Measurements from ENCODE around the gene HSPA5.

HSPA5 gene

DNA sequence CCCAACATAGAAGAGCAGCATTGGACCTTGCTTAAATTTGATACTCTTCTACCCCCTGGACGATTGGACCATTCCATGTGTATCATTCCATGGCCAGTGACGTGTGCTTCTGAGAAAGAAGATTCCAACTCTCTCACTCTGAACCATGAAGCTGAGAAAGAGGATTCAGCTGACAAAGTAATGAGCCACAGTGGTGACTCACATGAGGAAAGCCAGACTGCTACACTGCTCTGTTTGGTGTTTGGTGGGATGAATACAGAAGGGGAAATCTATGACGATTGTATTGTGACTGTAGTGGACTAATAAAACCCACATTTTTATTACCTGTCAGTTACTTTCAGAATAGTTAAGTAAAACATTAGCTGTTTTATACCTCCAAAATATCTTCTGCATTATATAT, 7.5 kb downstream of the HSPA5 start:
- TF ChIP-seq, protein P1, sequence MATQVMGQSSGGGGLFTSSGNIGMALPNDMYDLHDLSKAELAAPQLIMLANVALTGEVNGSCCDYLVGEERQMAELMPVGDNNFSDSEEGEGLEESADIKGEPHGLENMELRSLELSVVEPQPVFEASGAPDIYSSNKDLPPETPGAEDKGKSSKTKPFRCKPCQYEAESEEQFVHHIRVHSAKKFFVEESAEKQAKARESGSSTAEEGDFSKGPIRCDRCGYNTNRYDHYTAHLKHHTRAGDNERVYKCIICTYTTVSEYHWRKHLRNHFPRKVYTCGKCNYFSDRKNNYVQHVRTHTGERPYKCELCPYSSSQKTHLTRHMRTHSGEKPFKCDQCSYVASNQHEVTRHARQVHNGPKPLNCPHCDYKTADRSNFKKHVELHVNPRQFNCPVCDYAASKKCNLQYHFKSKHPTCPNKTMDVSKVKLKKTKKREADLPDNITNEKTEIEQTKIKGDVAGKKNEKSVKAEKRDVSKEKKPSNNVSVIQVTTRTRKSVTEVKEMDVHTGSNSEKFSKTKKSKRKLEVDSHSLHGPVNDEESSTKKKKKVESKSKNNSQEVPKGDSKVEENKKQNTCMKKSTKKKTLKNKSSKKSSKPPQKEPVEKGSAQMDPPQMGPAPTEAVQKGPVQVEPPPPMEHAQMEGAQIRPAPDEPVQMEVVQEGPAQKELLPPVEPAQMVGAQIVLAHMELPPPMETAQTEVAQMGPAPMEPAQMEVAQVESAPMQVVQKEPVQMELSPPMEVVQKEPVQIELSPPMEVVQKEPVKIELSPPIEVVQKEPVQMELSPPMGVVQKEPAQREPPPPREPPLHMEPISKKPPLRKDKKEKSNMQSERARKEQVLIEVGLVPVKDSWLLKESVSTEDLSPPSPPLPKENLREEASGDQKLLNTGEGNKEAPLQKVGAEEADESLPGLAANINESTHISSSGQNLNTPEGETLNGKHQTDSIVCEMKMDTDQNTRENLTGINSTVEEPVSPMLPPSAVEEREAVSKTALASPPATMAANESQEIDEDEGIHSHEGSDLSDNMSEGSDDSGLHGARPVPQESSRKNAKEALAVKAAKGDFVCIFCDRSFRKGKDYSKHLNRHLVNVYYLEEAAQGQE (IDR thresholded peaks at IDR 0.05; ENCODE audit: insufficient read depth in 1 of 2, low read depth in 2 of 2, low read length in 2 of 2) = no peak
- no peak for TF ChIP-seq TAF1 (IDR thresholded peaks at IDR 0.05; ENCODE audit: borderline replicate concordance, insufficient read depth, low read length)
- no peak for TF ChIP-seq SIN3A (IDR thresholded peaks at IDR 0.05; ENCODE audit: borderline replicate concordance, insufficient read depth, low read length)
- no peak for TF ChIP-seq POLR2AphosphoS5 (IDR thresholded peaks at IDR 0.05; ENCODE audit: low read depth, low read length)
- no peak for TF ChIP-seq FOXP2 (optimal IDR thresholded peaks at IDR 0.05; ENCODE audit: borderline replicate concordance, extremely low read depth, extremely low read length, insufficient read depth)

DNA sequence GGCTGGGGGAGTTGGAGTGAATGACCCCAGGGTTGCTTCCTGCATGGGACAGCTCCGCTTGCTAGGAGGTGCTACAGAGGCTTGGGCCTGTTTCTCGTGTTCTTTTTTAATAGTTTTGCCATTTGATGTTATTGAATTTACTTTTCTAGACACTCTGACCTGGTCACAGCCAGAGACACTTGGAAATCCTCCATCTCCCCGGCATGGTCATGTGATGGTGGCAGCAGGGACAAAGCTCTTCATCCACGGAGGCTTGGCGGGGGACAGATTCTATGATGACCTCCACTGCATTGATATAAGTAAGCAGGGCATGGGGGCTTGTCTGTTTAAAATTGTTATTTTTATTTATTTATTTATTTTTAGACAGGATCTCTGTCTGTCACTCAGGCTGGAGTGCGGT, 13.4 kb downstream of the HSPA5 start:
- TF ChIP-seq SIN3A (IDR thresholded peaks at IDR 0.05; ENCODE audit: borderline replicate concordance, insufficient read depth, low read length) = no peak
- TF ChIP-seq TAF1 (IDR thresholded peaks at IDR 0.05; ENCODE audit: borderline replicate concordance, insufficient read depth, low read length) = no peak
- TF ChIP-seq, protein P1 (IDR thresholded peaks at IDR 0.05; ENCODE audit: insufficient read depth in 1 of 2, low read depth in 2 of 2, low read length in 2 of 2) = no peak
- TF ChIP-seq POLR2AphosphoS5 (IDR thresholded peaks at IDR 0.05; ENCODE audit: low read depth, low read length) = no peak
- no peak for TF ChIP-seq FOXP2 (optimal IDR thresholded peaks at IDR 0.05; ENCODE audit: borderline replicate concordance, extremely low read depth, extremely low read length, insufficient read depth)

DNA sequence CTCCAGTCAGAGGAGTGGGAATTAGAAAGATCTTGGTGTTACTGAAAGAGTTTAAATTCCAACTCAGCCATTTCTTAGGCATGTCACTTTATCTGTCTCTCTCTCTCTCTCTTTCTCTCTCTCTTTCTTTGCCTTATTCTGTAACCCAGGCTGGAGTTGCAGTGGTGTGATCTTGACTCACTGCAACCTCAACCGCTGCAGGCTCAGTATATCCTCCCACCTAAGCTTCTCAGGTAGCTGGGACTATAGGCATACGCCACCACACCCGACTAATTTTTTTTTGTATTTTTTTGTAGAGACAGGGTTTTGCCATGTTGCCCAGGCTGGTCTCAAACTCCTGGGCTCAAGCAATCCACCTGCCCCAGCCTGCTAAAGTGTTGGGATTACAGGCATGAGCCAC, 22.5 kb downstream of the HSPA5 start:
- TF ChIP-seq, protein P1 (IDR thresholded peaks at IDR 0.05; ENCODE audit: insufficient read depth in 1 of 2, low read depth in 2 of 2, low read length in 2 of 2) = no peak
- TF ChIP-seq TAF1 (IDR thresholded peaks at IDR 0.05; ENCODE audit: borderline replicate concordance, insufficient read depth, low read length) = no peak
- TF ChIP-seq POLR2AphosphoS5 (IDR thresholded peaks at IDR 0.05; ENCODE audit: low read depth, low read length) = no peak
- no peak for TF ChIP-seq FOXP2 (optimal IDR thresholded peaks at IDR 0.05; ENCODE audit: borderline replicate concordance, extremely low read depth, extremely low read length, insufficient read depth)

DNA sequence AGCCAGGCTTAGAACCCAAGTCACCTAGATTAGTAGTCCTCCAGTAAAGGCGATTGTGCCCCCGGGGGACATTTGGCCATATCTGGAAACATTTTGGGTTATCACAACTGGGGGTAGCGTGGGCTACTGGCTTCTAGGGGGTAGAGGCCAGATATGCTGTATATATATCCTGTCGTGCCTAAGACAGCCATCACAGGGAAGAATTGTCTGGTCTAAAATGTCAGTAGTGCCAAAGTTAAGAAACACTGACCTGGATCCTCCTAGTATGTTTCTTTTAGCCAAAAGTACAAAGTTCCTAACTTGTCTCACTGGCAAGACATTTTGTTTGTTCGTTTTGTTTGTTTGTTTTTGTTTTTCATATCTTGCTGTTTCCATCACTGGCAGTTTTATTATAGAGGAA, 27.0 kb downstream of the HSPA5 start:
- no peak for TF ChIP-seq FOXP2 (optimal IDR thresholded peaks at IDR 0.05; ENCODE audit: borderline replicate concordance, extremely low read depth, extremely low read length, insufficient read depth)
- TF ChIP-seq SIN3A (IDR thresholded peaks at IDR 0.05; ENCODE audit: borderline replicate concordance, insufficient read depth, low read length) = no peak
- TF ChIP-seq TAF1 (IDR thresholded peaks at IDR 0.05; ENCODE audit: borderline replicate concordance, insufficient read depth, low read length) = no peak
- TF ChIP-seq, protein P1 (IDR thresholded peaks at IDR 0.05; ENCODE audit: insufficient read depth in 1 of 2, low read depth in 2 of 2, low read length in 2 of 2) = no peak
- no peak for TF ChIP-seq POLR2AphosphoS5 (IDR thresholded peaks at IDR 0.05; ENCODE audit: low read depth, low read length)

DNA sequence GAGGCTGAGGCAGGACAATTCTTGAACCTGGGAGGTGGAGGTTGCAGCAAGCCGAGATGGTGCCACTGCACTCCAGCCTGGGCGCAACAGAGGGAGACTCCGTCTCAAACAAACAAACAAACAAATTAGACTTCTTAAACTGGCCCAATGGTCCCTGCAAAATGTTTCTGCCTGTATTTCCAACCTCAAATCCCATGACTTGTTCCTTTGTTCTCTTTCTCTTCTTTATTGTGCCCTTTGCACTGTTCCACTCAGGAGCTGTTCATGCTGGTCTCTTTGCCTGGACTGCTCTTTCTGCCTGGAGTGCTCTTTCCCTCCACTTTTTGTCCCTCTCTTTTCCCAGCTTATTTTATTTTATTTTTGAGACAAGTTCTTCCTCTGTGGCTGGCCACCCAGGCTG, 36.7 kb downstream of the HSPA5 start:
- TF ChIP-seq, protein P1 (IDR thresholded peaks at IDR 0.05; ENCODE audit: insufficient read depth in 1 of 2, low read depth in 2 of 2, low read length in 2 of 2) = no peak
- no peak for TF ChIP-seq POLR2AphosphoS5 (IDR thresholded peaks at IDR 0.05; ENCODE audit: low read depth, low read length)
- no peak for TF ChIP-seq SIN3A (IDR thresholded peaks at IDR 0.05; ENCODE audit: borderline replicate concordance, insufficient read depth, low read length)
- no peak for TF ChIP-seq TAF1 (IDR thresholded peaks at IDR 0.05; ENCODE audit: borderline replicate concordance, insufficient read depth, low read length)
- no peak for TF ChIP-seq FOXP2 (optimal IDR thresholded peaks at IDR 0.05; ENCODE audit: borderline replicate concordance, extremely low read depth, extremely low read length, insufficient read depth)

Data from PFSK-1 (cell line).